Suppressor macrophage treated with lipopolysaccharide for 1 hour (primary cell): ENCODE data around the gene CACNA1H.
A peak's percentile ranks its signal among the peaks of the same experiment; 100 is the strongest.

Experiments used
- DNase-seq, 3 donors: peaks; one replicate each; pipeline ENCODE4 v3.0.0-alpha.2; 2020 to 2022

The CACNA1H gene

DNA sequence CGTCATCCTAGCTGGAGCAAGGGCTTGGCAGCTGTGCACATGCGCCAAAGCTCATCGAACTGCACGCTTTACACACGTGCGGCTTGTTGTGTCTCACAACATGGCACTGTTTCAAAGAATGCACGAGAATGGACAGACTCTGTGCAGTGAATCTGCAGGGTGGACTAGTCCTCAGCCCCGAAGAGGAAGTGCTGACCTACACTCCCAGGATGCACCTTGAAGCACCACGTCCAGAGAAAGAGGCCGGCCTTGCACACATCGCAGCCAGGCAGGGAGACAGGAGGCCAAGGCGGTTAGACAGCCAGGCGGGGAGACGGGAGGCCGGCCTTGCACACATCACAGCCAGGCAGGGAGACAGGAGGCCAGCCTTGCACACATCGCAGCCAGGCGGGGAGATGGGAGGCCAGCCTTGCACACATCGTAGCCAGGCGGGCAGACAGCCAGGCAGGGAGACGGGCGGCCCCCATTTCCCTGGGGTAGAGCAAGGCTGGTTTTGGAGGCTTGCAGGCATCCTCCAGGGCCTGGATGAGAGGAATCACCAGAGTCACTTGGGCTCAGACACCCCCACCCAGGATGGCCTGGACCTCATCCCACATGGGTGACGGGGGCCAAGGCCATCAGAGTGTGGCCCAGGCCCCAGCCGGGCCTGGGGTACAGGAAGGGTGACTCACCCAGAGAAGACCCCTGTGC lies 9.0 kb upstream of the CACNA1H start:
- no peak for DNase-seq

DNA sequence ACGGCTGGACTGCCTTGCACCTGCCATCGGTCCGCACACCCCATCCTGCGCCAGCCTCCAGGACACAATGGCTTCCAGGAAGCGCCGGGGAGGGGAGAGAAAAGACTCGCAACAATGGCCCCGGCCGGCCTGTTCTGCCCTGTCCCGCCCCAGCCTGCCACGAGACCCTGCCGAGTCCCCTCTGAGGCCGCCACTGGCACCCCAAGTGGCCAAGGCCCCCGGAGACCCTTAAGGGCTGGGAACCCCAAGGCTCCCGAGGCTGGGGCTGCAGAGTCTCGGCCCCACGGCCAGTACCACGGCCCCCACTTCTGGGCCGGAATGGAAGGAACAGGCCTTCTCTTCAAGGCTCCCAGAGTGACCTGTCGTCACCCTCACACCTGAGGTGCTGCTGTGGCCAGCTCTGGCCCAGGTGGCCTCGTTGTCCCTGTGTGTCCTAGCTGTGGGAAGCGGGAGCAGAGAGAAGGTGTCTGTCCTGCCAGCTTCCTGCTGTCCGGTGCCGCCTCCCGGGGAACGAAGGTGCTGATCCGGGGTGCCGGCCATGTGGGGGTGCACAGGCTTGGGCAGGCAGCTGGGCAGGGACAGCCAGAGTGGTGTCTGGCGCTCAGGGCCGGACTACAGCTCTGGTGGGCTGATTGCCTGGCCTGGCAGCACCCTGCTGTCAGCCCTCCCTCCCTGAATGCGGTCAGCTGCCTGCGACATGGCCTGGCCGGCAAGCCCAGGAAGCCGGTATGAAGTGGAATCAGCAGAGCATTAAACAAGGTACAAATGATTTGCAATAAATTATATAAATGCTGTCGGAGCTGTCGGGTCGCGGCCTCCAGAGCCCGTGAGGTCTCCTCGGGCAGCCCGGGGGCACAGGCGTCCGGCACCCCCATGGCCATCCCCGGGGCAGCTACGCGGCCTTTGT lies 8.2 kb upstream of the CACNA1H start:
- no peak for DNase-seq

DNA sequence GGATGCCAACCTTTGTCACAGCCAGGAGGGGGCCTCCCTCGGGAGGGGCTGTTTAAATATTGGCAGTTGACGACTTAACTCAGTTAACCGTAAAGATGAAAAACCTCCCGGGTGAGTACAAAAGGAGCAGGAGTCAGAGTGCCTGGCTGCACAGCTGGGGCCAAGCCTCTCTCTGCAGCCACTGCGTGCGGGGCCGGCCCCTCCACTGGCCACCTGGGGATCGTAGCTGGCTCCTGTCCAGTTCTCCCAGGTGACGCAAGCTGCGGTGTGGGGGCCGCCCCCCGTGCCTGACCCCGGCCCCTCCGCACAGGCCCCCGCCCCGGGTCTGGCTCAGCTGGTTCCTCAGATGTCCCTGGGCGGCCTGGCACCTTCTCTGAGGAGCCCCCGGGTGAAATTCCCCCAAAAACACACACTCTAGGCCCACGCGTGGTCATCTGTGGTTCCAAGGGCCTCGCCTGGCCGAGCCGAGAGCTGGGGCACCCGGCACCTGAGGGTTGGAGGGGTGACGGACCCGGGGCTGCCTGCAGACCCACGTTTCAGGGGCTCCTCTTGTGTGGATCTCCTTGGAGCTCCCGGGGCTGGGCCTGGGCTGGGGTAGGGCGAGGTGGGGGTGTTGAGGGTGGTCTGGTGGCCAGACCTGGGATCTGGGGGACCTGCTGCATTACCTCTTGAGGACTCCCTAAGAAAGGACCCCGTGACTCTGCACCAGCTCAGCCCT lies 7.4 kb upstream of the CACNA1H start:
- DNase-seq, result no peak

DNA sequence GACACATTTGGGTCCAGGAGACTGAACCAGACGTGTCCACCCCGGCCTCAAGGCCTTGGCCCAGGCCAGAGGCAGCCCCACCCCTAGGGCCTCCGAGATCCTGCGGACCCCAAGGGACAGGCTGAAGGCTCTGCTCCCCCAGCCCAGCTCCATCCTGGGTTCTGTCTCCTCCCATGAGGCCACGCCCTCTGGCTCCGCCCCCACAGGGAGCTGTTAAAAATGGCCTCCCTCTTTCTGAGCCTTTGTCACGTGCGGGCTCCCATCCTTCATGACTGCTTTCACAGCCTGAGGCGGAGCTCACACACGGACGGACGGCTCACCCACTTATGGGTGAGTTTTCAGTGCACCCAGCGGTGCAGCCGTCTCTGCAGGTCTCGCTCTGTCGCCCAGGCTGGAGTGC lies 6.5 kb upstream of the CACNA1H start:
- DNase-seq, result no peak

DNA sequence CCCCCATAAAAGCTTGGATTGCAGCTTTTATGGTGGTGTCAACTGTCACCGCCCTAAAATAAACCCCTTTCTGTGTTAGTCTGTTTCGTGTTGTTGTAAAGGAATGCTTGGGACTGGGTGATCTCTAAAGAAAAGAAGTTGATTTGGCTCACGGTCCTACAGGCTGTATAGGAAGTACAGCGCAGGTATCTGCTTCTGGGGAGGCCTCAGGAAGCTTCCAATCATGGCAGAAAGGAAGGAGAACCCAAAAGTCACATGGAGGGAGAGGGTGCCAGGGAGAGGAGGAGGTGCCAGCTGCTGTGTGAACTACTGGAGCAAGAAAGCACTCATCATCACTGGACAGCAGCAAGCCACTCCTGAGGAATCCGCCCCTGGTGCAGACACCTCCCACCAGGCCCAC lies 5.9 kb upstream of the CACNA1H start:
- DNase-seq, result no peak

DNA sequence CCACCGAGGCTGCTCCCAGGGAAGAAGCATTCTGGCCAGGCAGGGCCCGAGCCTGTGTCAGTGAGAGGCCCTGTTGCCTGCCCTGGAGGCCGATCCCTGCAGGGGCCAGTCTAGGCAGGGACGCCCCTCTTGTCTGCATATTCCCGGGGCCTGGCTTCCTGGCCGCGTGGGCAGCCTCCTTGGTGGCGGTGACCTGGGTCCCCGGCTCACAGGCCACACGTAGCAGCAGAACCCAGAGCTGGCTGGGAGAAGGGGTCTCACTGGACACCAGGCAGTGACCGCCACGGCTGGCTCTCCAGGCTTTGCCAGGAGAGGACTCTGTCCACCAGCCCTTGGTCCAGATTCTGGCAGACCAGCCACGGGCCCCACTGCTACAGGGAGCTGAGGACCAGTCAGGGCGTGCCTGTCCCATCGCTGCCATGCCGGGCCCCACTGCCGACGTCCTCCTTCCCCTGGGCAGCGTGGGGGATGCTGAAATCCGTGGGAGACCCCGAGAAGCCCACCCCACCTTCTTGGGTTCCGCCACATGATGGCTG lies 3.7 kb upstream of the CACNA1H start:
- no peak for DNase-seq

DNA sequence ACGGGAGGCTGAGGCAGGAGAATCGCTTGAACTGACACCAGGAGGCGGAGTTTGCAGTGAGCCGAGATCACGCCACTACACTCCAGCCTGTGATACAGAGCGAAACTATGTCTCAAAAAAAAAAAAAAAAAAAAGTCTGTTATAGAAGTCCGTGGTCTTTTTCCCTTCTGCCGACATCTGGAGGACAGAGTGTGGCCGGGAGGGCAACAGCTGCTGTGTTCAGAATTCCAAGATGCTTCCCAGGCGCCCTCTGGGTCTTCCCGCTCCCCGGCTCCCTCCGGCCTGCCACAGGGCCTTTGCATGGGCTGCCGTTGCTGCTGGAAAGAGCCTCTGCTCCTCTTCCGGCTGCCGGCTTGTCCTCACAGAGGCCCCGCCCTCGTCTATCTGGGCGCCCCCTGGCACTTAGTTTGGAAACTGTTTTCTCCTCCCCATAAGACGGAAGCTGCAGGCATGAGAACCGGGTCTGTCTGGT lies 2.4 kb upstream of the CACNA1H start:
- DNase-seq, result peak in 2 of 3 donors; percentile 31 to 33

DNA sequence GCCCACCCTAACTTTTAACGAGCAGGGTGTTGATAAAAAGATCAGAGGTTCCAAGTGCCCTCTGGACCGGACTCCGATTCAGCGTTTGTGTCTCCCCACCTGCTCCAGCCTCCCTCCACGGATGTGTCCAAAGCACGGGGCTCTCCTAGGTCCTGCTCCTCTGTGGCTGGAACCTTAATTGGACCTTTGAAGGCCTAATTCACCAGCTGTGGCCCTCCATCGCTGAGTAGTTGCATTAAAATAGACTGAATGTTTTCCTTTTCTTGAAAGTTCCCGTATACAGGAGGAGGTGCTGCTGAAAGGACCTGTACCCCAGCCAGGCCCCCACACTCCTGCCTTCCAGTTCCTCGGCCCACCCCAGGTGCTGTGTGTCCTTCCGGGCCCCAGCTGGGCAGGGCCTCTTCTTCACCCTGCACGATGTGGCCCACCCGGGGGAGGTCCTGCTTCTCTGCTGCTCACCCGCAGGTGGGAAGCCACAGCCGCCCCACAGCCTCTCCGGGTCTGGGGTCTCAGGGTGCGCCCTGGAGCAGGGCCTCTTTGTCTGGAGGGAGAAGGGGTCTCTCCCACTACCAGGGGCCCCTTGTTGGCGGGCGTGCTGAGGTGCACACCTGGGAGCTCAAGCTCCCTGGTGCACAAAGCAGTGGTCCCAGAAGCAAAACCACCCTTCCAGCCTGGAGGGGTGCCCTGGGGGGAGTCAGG lies 1.3 kb upstream of the CACNA1H start:
- no peak for DNase-seq

DNA sequence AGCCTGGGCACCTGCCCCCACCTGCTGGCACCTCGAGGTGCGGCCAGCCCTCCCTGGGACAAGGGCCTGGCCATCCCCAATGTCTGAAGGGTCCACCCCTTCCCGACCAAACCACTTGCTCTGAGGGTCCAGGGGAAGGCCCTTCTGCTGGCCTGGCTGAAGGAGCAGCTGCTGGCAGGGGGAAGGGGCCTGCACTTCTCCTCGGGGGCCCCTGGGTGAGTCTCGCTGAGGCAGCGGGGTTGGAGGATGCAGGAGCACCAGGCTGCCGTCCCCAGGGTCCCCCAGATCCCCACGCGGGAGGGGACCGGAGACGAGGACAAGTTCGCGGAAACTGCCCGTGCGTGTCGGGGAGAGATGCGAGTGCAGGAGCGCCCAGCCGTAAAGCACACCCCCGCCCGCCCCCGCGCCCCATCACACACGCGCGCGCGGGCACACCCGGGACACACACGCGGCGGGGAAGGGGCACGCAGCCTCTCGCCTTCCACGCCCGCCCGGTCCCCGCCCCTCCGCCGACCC lies 725 bp upstream of the CACNA1H start:
- DNase-seq, result peak in 2 of 3 donors; percentile 14 to 42

DNA sequence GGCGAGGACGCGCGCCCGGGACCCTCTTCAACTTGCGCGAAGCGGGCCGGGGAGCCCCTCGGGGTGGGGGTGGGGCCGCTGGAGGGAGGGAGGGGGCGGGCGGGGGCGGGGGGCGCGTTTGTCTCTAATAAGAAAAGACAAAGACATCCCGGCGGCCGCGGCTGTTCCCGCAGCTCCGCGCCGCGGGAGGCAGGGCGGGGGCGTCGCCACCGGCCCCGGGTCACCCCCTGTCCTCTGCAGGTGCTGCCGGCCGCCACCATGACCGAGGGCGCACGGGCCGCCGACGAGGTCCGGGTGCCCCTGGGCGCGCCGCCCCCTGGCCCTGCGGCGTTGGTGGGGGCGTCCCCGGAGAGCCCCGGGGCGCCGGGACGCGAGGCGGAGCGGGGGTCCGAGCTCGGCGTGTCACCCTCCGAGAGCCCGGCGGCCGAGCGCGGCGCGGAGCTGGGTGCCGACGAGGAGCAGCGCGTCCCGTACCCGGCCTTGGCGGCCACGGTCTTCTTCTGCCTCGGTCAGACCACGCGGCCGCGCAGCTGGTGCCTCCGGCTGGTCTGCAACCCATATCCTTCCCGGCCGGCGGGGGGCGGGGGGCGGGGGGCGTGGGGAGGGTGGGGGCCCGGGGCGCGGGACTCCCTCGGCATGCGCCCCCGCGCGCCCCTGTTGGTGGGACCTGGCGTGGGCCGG lies 714 bp downstream of the CACNA1H start:
- DNase-seq, result peak in 1 of 3 donors; percentile 8

DNA sequence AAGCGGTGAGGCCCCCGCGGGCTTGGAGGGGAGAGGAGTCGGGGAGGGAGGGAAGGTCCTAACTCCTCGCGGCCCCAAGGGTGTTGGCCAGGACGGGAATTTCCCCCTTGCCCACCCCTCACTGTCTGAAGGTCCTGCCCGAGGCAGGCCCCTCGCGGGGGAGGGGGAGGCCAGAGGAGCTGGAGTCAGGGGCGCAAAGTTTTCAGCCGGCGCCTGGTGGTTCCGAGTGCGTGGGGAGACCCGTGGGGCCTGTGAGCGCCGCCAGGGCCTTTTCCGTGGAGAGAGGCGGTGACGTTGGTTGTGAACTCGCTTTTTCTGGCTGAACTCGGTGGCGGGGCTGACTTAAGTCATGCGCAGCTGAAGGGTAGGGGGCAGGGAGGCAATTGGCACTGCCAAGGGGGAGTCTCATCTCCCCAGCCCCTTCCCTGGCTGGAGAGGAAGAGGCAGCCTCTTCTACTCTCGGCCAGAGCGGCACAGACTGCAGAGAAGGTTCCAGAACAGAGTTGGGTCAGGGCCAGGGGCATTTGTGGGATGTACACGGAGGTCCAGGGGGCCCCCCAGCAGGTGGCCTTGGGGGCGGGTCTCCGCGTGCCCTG lies 1.5 kb downstream of the CACNA1H start:
- no peak for DNase-seq

DNA sequence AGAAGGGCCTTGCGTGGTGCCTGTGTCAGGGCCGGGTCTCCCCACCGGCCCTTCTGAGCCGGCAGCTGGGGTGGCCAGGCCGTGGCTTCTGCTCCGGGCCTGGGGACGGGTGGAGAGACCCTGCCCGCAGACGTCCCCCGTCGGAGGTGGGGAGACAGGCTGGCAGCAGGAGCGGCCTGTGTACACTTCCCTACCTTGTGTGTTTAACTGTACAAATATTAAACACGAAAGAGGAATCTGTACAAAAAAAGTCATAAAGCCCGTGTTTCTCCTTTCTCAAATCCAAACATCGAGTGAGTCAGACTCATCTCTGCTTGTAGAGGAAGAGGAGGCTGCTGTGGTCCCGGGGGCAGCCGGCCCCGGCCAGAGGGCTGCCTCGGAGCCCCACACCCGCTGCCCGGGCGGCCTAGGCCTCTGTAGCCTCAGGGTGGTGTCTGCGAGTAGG lies 2.0 kb downstream of the CACNA1H start:
- DNase-seq, result no peak

DNA sequence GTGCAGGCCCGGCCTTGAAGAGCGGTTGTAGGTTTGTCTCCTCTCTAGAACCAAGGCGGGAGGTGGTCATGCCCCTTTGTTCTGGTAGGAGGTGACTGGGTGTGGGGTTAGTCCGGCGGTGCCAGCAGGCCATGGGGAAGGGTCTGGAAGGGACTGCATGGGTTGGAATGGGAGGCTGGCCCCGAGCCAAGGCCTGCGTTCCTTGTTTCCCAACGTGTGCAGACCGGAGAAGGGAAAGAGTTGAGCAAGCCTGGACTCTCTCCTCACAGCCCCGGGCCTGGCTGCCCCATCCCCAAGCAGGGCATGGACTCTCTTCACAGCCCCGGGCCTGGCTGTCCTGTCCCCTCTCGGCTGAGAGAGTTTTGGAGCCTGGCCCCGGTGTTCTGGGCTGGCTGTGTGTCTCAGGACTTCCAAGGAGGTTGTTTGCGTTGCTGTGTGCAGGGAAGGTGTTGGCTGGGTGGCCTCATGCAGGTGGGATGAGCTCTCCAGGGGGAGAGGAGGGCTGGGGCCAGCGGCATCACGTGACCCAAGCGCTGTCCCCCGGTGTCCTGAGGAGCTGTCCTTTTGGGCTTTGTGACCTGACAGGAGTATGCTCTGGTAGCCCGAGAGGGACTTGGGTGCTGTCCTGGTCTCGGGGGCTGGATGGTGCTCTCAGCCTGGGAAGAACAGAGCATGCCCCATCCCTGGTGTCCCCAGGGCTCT lies 2.6 kb downstream of the CACNA1H start:
- no peak for DNase-seq

DNA sequence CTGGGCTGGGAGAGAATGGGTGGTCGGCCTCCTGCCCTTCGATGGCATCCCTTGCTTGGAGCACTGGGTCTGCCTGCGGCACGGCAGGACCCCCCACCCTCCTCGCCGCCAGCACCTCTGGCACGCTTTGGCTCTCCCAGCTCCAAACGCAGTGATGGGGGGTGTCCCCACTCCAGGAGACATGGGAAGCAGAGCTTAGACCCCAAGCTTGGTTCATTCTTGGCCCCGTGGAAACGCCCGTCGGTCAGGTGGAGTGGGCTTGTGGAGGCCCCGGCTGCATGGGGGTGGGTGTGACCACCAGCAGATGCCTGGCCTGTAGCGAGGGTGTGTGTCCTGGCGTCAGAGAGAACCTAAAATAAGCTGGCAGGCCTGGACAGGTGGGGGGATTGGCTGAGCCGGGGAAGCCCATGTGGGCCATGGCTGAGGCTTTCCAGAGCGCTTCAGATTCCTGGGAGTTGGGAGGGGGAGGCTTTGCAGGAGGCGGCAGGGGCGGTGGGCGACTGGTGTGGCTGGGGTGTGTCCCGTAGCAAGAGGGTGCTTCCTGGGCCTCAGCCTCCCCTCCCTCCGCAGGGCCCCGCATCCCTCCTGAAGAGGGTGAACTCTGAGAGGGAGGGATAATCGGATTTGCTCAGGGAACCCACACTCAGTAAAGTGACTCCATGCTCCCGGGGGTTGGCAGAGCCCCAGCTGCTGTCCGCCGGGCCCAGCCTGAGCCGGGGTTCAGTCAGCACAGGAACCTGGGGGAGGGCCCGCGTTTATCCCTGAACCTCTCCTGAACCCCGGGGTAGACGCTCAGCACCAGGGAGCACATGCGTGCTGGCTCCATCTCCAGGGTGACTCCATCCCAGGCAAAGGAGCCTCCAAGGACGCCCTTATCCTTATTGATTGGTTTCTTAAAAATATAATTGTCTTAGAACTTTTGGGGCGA lies 3.4 kb downstream of the CACNA1H start:
- DNase-seq, result no peak

DNA sequence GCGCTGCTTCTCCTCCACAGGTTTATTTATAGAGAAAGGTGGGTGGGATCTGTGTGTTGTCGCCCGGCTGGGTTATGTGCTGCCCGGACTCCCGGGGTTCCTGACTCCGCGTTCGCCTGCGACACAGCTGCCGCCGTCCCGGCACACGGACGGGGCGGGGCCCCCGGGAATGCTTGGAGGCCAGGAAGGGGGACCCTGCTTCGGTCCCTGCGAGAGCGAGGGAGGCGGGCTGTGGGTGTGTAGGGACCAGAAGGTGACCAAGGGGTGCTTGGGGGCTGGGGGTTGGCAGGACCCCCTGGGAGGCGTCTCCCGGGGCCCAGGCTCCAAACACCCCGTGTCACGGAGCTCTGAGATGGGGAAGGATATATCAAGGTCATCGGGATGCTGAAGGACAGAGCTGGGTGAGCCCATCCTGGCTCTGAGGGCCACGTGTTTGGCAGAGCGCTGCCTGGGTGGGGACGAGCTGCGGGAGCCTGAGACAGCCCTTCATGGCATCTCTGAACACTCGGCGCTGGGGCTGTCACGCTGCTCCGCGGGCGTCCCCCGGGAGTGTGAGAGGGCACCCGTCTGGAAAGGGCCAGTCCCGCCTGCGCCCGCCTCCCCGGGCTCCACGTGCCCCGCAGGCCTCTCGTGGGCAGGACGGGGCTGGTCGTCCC lies 4.2 kb downstream of the CACNA1H start:
- no peak for DNase-seq

DNA sequence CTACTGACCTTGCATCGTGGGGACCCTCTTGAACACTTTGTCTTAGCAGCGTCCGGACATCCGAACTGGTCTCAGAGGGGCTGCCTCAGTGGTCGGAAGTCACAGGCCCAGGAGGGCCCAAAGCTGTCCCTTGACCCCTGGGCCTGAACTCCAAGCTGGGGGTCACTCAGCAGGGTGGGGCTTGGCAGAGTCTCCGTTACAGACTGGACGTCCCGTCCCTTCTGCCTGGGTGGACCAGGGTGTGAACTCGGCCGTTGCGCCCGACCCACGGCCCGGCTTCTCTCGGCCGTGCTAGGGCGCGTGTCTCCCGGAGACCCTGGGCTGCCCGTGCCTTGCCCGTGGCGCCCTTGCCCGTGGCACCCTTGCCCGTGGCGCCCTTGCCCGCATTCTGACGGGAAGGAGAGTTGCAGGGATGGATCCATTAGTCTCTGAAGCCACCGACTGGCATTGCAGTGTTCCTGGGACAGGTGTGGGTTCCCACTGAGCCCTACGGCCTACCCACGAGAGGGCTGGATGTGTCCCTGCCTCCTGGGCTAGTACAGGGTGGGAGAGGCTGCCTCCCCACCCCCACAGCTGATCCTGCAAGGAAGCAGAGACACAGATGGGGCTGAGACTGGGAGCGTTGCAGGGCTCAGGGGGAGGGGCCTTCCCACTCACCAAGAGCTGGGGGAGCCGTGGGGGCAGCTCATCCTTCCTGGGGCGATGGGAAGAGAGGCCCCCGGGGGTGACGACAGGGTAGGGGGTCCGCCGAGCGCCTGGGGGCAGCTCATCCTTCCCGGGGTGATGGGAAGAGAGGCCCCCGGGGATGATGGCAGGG lies 4.9 kb downstream of the CACNA1H start:
- DNase-seq, result no peak

DNA sequence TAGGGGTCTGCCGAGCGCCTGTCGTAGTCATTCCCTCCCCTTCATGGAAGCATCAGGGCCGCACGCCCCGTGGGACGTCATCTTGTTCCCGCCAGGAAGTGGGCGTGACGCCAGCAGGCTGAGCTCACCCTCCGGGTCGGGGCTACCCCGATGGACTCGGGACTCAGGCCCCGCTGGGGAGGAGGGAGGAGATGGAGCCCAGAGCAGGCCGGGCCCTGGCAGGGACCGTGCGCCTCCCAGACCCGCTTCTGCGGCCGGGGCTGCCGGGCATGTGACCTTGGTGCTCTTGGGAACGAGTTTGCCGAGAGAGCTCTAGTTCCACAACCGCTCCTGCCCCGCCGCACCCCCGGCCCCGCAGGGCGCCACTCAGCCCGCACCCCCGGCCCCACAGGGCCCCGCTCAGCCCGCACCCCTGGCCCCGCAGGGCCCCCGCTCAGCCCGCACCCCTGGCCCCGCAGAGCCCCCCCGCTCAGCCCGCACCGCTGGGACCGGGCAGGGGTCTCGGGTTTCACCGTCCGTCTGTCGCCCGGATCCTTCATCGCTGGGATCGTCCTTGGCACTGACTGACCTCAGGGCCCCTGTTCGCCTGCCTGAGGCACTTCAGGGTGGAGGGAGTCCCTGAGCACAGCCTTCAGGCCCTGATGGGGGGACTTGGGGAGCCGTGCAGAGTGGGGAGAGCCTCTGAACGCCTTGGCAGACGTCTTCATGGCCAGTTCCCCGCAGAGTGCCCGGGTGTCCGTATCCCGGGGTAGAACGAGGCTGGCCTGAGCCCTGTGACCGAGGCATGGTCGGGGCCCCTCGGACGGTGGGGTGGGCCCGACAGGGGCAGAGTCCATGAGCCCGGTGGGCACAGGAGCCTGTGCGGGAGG lies 5.8 kb downstream of the CACNA1H start:
- DNase-seq, result peak in 1 of 3 donors; percentile 22
